Esophagus muscularis mucosa (tissue), 4 donors: ENCODE data around the gene MRPL24. TPM values are rescaled to one million over a fixed set of nuclear protein-coding genes. Genes with fewer than 3 reads are reported as not detected.

Source experiments
- DNase-seq: peaks from one replicate; pipeline ENCODE4 v3.0.0-alpha.2; 2017; ENCODE audit errors: extremely low spot score
- H3K27ac ChIP-seq, 4 donors: fragments of 200-600 bp; sonication (generic); replicated peaks in 1 of 4; 1 replicate in 3 of 4; 2 replicates in 1 of 4; pipeline ENCODE4 v1.5.1; 2016 to 2019; ENCODE audit warnings: mild to moderate bottlenecking in 1 of 4
- H3K27me3 ChIP-seq, 4 donors: fragments of 200-600 bp; sonication (generic); one replicate each; pipeline versions ENCODE4 v1.5.1 to v1.6.0; 2016 to 2019
- H3K36me3 ChIP-seq, 4 donors: fragments of 200-600 bp; sonication (generic); one replicate each; pipeline ENCODE4 v1.5.1; 2016 to 2019
- H3K4me1 ChIP-seq, 4 donors: fragments of 200-600 bp; sonication (generic); one replicate each; pipeline ENCODE4 v1.5.1; 2016 to 2019
- H3K4me3 ChIP-seq, 4 donors: fragments of 200-600 bp; sonication (generic); 1 replicate in 2 of 4; 2 replicates in 2 of 4; pipeline ENCODE4 v1.5.1; 2016 to 2019; ENCODE audit warnings: mild to moderate bottlenecking in 4 of 4, moderate library complexity in 1 of 4
- H3K9me3 ChIP-seq, 4 donors: fragments of 200-600 bp; sonication (generic); 1 replicate in 3 of 4; 2 replicates in 1 of 4; pipeline ENCODE4 v1.5.1; 2016 to 2019
- CTCF ChIP-seq, 3 experiments: fragments of 200-600 bp in 2 of 3; fragments of 450-650 bp in 1 of 3; sonication (generic) in 2 of 3; IDR thresholded peaks; one replicate each; pipeline ENCODE4 v1.5.1; 2017 to 2019; ENCODE audit warnings: antibody characterized with exemption in 3 of 3, mild to moderate bottlenecking in 2 of 3, moderate library complexity in 1 of 3
- EP300 ChIP-seq: sonication (generic); formaldehyde crosslinking; IDR thresholded peaks from one replicate; pipeline ENCODE4 v1.6.1; 2017; ENCODE audit warnings: antibody characterized with exemption
- POLR2A ChIP-seq: fragments of 450-650 bp; IDR thresholded peaks from one replicate; pipeline ENCODE4 v1.6.1; 2017; ENCODE audit warnings: antibody characterized with exemption, moderate library complexity, mild to moderate bottlenecking, low read depth
- POLR2AphosphoS5 ChIP-seq, 2 donors: sonication (generic); formaldehyde crosslinking; IDR thresholded peaks; one replicate each; pipeline ENCODE4 v1.6.1; 2017; ENCODE audit warnings: antibody characterized with exemption in 2 of 2
- WGBS: methylation state at CpG from one replicate; pipeline ENCODE4 v1.1.5; 2018; 5-methylcytosine and 5-hydroxymethylcytosine counted together
- intact Hi-C: fragments of 100-400 bp; cut with DNase I; formaldehyde crosslinking; loops from one replicate; pipeline ENCODE4 v1.15.1; 2023
- total RNA-seq, 4 donors: library from RNA; depleted of rRNA; stranded (reverse); fragments of >200 nt; gene quantifications; one replicate each; pipeline versions ENCODE4 v1.1.0 to v1.2.1, GENCODE V29; 2016

Gene MRPL24
- total RNA-seq, result 10 to 100 TPM; 43.5 to 67.4 (median 62.4) TPM

GRCh38 chr1:156740741-156741480, at the start of gene MRPL24:
Gene MRPL24, minus strand, starts transcription at chr1:156741088. Its CDS starts 2,384 bp downstream, at chr1:156738704.
- Histone ChIP-seq H3K27ac (peak within 1 kb of the TSS; percentile 80 to 88 (median 85)), H3K27me3 (no peaks in the 10 kb centered on the region), H3K36me3 (peaks cover 14 to 62% (median 55%) of the 10 kb centered on the region in 4 donors), H3K4me1 (peaks cover 23 to 44% (median 37%) of the 10 kb centered on the region in 4 donors), H3K9me3 (no peaks in the 10 kb centered on the region), H3K4me3 (peak within 1 kb of the TSS; percentile 60 to 72 (median 66))
- intact Hi-C loops, result loop anchor here (1.0 kb wide), 1 partner anchor 12 kb away; no protein-coding TSS in a partner anchor
- no peak for TF ChIP-seq CTCF (IDR thresholded peaks at IDR 0.05)
- peak; percentile 80 to 98 for TF ChIP-seq POLR2AphosphoS5 (IDR thresholded peaks at IDR 0.05)
- under 1% methylated on average over 33 of the region's 38 CpGs for WGBS
- DNase-seq, result peak; percentile 99

GRCh38 chr1:156789621-156790318, 48.9 kb upstream of the MRPL24 start:
- 87% methylated on average over 4 of the region's 4 CpGs for WGBS
- intact Hi-C loops, result no loop called here
- Histone ChIP-seq H3K4me3 (no peak overlapping the region), H3K36me3 (peaks cover 59 to 98% (median 82%) of the 10 kb centered on the region in 4 donors), H3K27ac (no peak overlapping the region), H3K4me1 (no peaks in the 10 kb centered on the region), H3K27me3 (no peaks in the 10 kb centered on the region), H3K9me3 (no peaks in the 10 kb centered on the region)
- no peak for TF ChIP-seq EP300
- TF ChIP-seq POLR2AphosphoS5 (IDR thresholded peaks at IDR 0.05), result no peak
- TF ChIP-seq CTCF (IDR thresholded peaks at IDR 0.05), result no peak
- TF ChIP-seq POLR2A, result no peak
- no peak for DNase-seq

- no peaks in the 10 kb centered on the region for H3K9me3 ChIP-seq
- no peaks in the 10 kb centered on the region for H3K27me3 ChIP-seq
- H3K36me3 ChIP-seq, result peaks cover 52 to 98% (median 81%) of the 10 kb centered on the region in 4 donors
- 100% methylated on average over 2 of the region's 2 CpGs for WGBS
- DNase-seq, result no peak
- H3K4me3 ChIP-seq, result no peak overlapping the region
- TF ChIP-seq POLR2AphosphoS5 (IDR thresholded peaks at IDR 0.05) (no peak), EP300 (no peak), CTCF (IDR thresholded peaks at IDR 0.05) (no peak), POLR2A (no peak)
- intact Hi-C loops, result no loop called here
- no peak overlapping the region for H3K27ac ChIP-seq
- H3K4me1 ChIP-seq, result no peaks in the 10 kb centered on the region
Observed at GRCh38 chr1:156788136-156788535, 47.2 kb upstream of the MRPL24 start.

- peaks cover 44 to 93% (median 77%) of the 10 kb centered on the region in 4 donors for H3K36me3 ChIP-seq
- DNase-seq, result no peak
- no peaks in the 10 kb centered on the region for H3K9me3 ChIP-seq
- 85% methylated on average over 10 of the region's 10 CpGs for WGBS
- no peak overlapping the region for H3K27ac ChIP-seq
- H3K27me3 ChIP-seq, result no peaks in the 10 kb centered on the region
- TF ChIP-seq EP300 (no peak), POLR2AphosphoS5 (IDR thresholded peaks at IDR 0.05) (no peak), POLR2A (no peak), CTCF (IDR thresholded peaks at IDR 0.05) (no peak)
- no peak overlapping the region for H3K4me3 ChIP-seq
- intact Hi-C loops, result no loop called here
- H3K4me1 ChIP-seq, result peaks cover 3 to 8% (median 7%) of the 10 kb centered on the region in 4 donors
Observed at GRCh38 chr1:156786640-156787039, 45.8 kb upstream of the MRPL24 start.
